GM21619 (cell line): ENCODE data around the gene ALDH4A1.
A peak's percentile ranks its signal among the peaks of the same experiment; 100 is the strongest.

Experiments used
- ATAC-seq: cut with Tn5 transposase; IDR thresholded peaks from one replicate; pipeline ENCODE4 v1.9.1; 2021; ENCODE audit not compliant: unreplicated experiment

ALDH4A1 gene, protein sequence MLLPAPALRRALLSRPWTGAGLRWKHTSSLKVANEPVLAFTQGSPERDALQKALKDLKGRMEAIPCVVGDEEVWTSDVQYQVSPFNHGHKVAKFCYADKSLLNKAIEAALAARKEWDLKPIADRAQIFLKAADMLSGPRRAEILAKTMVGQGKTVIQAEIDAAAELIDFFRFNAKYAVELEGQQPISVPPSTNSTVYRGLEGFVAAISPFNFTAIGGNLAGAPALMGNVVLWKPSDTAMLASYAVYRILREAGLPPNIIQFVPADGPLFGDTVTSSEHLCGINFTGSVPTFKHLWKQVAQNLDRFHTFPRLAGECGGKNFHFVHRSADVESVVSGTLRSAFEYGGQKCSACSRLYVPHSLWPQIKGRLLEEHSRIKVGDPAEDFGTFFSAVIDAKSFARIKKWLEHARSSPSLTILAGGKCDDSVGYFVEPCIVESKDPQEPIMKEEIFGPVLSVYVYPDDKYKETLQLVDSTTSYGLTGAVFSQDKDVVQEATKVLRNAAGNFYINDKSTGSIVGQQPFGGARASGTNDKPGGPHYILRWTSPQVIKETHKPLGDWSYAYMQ

DNA sequence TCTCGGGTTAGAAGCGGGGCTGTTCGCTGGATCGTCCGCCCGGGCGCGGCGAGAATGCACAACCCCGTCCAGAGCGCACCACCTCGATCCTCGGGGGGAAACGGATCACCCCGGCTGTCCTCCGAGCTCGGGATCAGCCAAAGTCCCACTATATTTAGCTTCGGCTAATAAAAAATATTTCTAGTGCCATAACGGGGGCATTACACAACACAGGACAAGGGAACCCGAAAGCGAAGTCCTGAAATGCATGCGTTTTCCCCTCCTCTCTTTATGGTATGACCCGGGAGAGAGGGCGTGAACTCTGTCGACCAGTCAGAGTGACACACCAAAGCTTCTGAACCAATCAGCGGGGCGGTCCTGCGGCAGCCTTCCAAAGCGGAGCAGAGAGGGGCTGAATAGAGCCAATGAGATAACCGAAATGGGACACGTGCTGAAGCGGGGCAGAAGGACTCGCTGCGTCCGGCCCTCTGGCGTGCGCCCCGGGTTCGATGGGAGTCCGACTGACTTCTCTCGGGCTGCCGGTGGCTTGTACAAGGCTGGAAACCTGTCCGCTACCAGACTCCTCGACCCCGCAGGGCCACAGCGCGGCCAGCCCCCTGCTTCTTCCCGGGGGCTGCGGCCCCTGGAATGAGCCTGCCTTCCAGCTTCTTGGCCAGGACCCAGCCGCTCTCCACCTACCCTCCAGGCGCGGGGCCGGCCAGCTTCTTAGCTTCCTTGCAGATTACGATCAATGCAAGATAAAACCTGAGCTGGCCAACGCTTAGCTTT lies at the start of gene ALDH4A1:
ALDH4A1 (minus strand) TSS at position 33 of the 768 bp plus-strand sequence; CDS start at position 1, 32 bp downstream.
- peak; percentile 95 for ATAC-seq

DNA sequence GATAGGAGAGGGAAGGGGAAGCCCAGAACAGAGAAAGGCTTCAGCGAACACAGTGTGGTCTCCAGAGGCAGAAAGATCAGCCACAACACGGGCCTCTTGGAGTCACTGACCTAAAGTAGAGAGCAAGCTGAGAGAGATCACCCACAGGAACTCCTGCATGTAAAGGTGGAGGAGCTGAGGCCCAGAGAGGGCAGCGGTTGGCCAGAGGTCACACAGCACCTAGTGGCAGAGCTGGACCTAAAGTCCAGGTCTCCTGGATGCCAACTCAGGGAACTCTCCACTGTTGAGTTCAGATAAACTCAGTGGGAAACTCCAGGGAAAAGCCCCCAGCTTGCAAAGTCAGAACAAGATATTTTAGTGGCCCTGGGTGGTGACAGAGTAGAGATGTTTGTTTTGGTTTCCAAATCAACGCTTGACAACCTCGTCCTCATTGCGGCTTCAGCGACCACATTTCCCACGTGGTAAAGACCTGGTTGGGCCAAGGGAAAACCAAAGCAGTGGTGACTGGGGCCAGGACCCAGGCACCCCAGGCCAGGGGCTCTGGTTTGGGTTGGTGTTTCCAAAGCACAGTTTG lies 49.5 kb upstream of the ALDH4A1 start:
- ATAC-seq: peak; percentile 35

- no peak for ATAC-seq
Observed at GRCh38 chr1:18951416-18951815, 49.1 kb upstream of the ALDH4A1 start.

DNA sequence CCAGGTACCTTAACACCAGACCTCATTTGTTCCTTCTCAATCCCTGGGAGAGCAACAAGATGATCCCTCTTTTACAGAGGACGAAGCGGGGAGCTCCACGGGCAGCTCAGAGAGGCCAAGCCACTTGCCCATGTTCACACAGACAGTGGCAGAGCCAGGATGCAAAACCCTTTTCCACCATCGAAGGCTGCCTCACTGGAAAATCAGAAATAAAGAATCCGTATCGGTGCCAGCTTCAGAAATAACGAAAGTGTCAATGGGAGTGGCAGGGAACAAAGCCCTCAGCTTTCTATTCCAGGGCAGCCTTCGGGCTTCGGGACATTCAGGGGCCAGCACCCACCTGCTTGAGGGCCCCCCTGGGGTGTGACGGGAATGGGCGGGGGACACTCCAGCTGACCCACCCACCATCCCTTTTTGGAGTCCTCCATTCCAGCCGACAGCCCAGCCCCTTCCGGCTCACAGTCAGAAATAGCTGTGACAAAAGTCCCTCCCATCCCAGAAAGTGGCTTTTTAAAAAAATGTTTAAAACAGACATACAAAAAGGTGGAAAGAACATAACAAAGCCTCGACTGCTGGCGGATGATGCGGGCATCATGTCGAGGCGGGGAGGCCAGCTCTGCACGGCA lies 48.2 kb upstream of the ALDH4A1 start:
- no peak for ATAC-seq

- ATAC-seq: no peak
Observed at GRCh38 chr1:18949686-18950400, 47.5 kb upstream of the ALDH4A1 start.

DNA sequence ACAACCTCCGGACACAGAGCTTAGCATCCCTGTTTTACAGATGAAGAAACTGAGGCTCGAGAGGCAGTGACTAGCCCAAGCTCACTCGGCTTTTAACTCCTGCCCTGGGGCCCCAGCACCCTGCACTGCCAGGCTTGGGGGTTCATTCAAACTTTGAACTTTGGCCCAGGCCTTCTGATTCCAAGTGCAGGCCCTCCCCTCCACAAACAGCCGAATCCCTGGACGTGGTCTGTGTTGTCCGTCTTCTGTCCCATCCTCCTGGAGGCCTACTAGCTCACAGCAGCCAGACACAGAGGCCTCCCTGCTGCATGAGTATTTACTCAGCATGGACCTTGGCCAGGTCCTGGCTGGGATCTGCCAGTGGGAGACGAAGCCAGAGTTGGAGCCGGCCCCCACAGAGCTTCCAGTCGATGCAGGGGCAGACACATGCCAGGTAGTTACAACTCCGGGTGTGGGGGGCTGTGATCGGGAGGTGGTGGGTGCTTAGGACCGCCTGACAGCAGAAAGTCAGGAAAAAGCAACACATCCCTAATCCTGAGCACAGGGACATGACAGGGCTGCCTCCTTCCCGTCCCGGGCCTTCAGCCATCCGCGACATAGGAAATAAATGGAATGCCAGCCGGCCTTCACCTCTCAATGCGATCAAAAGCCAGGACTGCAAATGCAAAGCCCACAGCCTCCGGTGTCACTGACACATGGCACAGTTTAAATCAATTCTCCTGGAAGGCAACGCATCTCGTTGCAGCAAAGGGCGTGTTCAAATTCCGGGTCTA lies 46.7 kb upstream of the ALDH4A1 start:
- no peak for ATAC-seq

GRCh38 chr1:18948048-18948912 lies 45.9 kb upstream of the ALDH4A1 start:
- no peak for ATAC-seq

DNA sequence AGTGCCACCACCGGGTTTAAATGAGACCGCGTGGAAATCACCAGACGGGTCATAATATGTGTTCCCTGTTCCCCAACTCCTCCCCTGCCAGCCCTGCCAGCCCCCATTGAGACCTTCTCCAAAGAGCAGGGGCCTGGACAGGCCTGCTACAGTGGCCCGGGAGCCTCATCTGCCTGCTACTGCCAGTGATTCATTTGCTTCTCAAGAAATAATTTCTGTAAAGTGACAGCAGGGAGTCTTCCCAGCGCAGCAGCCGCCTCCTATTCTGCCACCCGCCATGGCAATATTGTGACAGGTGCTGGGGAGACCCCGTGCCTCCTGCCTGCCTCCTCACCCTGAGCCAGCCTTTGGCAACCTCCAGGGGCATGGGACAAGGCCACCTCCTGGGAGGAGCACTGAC lies 45.2 kb upstream of the ALDH4A1 start:
- ATAC-seq: no peak

- ATAC-seq: no peak
Observed at GRCh38 chr1:18946550-18947381, 44.4 kb upstream of the ALDH4A1 start.

GRCh38 chr1:18945401-18945849 lies 43.1 kb upstream of the ALDH4A1 start:
- no peak for ATAC-seq

DNA sequence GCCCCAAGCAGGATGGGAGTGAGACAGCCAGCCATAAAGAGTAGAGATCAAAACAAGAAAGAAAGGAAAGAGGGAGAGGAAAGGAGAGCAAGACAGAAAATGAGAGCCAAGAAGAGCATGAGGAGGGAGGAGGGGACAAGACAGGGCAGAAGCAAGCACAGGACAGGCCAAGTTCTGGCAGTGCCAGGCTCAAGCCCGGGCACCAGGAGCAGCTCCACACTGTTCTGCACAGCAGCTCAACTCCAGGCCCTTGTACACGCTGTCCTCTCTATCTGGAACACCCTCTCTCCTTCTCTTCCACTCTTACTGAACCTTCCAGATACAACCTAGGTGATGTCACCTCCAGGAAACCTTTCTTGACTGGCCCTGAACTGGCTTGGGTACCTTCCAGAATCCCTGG lies 42.5 kb upstream of the ALDH4A1 start:
- no peak for ATAC-seq

- no peak for ATAC-seq
Observed at GRCh38 chr1:18943914-18944572, 41.7 kb upstream of the ALDH4A1 start.

DNA sequence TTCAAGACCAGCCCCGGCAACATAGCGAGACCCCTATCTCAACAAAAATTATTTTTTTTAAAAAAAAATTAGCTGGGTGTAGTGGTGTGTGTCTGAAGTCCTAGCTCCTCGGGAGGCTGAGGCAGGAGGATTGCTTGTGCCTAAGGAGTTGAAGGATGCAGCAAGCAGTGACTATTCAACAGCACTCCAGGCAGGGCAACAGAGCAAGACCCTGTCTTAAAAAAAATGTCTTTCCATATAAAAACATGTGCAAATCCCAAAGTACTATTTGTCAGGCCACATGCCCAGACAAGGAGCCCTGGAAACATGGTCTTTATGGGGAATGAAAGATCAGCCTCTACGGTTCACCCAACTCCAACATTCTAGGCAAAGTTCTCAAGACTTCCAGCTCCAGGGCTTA lies 40.8 kb upstream of the ALDH4A1 start:
- no peak for ATAC-seq

- no peak for ATAC-seq
Observed at GRCh38 chr1:18942340-18942739, 40.0 kb upstream of the ALDH4A1 start.

- no peak for ATAC-seq
Observed at GRCh38 chr1:18941221-18942141, 39.1 kb upstream of the ALDH4A1 start.
